GM21825 (cell line): ENCODE data around the gene DOCK9.

Source experiments
- ATAC-seq: cut with Tn5 transposase; IDR thresholded peaks from one replicate; pipeline ENCODE4 v1.9.1; 2021; ENCODE audit warnings: mild to moderate bottlenecking, moderate library complexity; ENCODE audit not compliant: unreplicated experiment

DOCK9 gene, protein sequence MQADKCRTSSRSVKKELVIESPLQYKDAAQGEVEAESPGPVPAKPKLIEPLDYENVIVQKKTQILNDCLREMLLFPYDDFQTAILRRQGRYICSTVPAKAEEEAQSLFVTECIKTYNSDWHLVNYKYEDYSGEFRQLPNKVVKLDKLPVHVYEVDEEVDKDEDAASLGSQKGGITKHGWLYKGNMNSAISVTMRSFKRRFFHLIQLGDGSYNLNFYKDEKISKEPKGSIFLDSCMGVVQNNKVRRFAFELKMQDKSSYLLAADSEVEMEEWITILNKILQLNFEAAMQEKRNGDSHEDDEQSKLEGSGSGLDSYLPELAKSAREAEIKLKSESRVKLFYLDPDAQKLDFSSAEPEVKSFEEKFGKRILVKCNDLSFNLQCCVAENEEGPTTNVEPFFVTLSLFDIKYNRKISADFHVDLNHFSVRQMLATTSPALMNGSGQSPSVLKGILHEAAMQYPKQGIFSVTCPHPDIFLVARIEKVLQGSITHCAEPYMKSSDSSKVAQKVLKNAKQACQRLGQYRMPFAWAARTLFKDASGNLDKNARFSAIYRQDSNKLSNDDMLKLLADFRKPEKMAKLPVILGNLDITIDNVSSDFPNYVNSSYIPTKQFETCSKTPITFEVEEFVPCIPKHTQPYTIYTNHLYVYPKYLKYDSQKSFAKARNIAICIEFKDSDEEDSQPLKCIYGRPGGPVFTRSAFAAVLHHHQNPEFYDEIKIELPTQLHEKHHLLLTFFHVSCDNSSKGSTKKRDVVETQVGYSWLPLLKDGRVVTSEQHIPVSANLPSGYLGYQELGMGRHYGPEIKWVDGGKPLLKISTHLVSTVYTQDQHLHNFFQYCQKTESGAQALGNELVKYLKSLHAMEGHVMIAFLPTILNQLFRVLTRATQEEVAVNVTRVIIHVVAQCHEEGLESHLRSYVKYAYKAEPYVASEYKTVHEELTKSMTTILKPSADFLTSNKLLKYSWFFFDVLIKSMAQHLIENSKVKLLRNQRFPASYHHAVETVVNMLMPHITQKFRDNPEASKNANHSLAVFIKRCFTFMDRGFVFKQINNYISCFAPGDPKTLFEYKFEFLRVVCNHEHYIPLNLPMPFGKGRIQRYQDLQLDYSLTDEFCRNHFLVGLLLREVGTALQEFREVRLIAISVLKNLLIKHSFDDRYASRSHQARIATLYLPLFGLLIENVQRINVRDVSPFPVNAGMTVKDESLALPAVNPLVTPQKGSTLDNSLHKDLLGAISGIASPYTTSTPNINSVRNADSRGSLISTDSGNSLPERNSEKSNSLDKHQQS (N-terminal part only)

DNA sequence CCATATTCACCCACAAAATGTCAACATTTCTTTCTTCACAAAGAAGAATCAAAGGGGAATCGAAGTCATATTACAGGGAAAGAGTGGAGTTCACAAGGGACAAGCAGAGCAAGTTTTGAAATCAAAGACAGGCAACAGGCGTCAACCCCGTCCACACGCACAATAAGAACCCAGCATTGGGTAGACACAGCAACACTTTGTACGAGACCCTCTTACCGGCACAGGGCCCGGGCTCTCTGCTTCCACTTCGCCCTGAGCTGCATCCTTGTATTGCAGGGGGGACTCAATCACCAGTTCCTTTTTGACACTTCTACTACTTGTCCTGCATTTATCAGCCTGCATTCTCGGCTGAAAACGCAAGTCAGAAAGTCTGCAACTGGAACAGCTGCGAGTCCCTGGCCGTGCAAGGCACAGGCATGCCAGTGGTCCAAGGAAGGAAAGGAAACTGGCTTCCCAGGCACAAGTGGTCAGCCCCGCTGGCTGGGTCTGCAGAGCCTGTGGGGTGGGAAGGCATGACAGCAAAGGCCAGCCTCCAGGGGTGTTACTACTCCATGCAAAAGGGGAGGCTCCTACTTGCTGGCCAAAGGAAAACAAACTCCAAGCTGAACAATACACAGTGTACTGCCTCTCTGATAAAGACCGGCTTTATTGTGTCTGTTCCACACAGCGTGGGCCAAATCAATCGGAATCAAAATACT lies at the start of gene DOCK9:
TSS of gene DOCK9 (minus strand) at position 497 of the 698 bp plus-strand sequence. CDS start at position 342, 155 bp downstream.
- no peak for ATAC-seq

DNA sequence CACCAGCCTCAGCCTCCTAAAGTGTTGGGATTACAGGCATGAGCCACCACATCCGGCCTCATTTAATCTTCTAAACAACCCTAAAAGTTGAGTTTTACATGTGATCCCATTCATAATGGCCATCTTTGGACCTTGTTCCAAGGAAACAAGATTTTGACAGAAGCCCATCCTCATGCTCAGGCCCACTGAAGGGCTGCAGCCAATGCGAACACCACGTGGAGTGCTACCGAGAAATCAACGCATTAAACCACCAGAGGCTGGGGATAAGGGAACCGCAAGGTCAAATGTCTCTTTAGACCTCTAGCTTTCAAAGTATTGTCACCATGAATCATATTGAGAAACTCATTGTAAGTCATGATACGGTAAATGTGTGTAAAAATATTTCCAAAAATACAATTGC lies 49.4 kb upstream of the DOCK9 start:
- ATAC-seq: no peak

DNA sequence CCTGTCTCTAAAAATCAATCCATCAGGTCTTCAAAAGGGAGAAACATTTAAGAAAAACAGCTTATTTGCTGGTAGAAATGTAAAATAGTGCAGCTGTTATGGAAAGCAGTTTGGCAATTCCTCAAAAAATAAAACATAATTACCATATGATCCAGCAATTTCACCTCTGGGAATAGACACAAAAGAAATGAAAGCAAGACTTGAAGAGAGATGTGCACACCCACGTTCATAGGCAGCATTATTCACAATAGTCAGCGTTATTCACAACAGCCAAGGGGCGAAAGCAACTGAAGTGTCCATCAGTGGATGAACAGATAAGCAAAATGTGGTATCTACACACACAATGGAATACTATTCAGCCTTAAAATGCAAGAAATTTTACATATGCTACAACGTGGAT lies 45.1 kb upstream of the DOCK9 start:
- no peak for ATAC-seq

DNA sequence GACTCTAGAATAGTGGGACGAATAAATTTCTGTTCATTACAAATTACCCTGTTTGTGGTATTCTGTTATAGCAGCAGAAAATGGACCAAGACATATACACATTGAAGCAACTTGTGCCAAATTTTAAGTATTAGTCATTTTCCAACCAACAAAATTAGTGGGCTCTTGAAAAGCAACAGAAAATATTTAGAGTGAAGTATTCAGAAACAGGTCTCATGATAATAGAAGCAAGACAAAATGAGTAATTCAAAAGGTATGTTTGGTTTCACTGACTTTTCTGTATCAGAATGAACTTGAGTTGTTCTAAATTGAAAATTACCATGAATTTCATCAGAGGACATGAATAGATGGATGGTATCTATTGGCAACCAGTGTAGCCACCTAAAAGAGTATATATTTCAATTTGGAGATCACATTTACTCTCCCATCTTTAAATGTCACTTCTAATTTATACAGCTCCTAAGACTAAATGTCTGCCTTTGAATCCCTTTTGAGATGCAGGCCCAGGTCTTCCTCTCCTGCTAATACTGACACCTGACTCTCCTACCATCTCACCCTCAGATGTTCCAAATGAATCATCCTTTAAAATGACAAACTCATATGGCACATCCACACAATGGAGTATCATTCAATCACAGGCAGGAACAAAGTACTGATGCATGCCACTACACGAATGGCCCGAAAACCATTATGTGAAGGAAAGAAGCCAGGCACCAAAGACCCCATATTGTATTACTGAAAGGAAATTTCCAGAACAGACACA lies 40.7 kb upstream of the DOCK9 start:
- ATAC-seq: no peak

DNA sequence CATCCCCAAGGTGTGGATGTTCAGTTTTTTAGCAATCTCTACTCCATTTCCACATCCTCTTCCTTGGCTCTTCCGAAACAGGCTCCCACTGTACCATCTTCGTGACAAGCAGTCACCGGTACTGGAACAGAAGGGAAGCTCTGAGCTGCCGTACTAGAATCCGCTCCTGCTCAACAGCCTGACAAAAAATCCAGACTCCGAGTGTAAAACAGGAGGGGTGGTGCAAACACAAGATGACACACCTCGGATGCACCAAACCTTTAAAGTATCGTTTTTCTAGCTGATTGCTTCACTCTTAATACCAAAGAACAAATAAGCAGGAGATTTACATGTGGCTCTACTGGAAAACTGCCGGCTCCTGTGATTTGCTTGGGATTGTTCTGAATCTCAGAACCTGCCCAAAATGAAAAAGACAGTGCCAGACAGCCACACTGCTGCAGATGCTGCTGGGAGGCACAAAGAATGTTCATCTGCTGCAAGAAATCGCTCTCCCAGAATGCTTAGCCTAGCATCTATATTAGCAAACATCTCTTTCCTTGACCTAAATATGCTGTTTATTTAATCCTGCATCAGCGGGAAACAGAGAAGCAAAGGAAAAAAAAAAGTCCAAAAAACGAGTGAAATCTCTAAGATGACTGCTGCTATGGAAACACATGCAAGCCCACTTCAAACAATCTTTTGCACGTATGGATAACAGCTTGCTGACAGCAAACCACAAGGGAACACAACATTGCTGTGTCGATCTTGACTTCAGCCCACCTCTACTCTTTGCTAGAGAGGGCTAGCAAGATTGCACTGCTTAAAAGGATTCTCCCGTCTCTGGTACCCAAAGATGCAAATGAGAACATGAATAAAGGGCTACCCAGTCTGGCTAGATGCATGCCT lies 38.0 kb upstream of the DOCK9 start:
- ATAC-seq: no peak

DNA sequence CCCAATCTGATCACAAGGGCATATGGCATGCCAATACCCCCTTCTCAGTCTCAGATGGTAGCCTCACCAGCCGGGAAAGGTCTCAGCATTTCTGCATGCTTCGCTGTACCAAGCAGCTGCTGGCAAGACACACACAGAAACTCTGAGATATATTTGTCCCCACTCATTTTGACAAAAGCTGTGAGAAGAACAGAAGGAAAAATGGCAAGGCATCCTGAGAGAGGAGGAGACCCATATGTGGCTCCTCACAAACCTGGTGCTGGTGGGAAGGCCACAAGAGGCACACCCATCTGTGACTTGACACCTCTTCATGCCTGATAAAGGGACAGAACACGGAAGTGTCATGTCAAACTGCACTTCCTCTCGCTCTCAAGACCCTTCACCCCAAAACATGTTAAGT lies 36.7 kb upstream of the DOCK9 start:
- no peak for ATAC-seq

DNA sequence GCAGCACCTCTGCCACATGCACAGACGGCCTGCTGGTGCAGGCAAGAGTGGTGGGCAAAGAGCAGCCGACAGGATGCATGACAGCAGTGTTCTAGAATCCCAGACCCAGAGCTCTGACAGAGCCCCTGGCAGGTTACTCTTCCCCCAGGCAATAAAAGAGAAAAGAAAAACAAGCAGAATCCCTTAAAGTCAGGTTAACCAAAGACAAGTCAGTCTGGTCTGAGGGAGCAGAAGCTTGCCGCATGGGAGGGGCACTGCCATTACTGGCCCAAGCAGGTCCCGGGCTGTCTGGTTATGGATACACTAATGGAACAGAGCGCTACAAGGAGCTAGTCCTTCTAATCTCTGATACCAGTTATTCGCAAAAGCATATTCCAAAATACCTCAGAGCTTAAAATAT lies 36.1 kb upstream of the DOCK9 start:
- no peak for ATAC-seq

DNA sequence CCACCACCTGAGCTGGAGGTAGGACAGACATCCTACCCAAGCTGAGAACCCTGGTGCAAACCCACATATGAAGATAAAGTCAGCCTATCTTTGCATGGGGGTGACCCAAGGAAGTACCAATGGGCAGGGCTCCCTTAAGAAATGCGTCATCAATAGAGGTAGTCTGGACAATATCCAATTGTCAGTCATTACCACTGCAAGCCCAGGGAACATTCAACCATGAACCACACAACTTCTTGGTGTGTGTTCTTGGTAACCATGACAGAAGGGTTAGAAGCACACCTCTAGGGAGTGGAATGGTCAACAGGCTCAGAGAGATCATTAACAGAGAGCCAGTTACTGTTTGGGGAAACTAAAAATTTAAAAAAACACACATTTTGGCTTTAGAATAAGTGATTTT lies 34.7 kb upstream of the DOCK9 start:
- no peak for ATAC-seq

DNA sequence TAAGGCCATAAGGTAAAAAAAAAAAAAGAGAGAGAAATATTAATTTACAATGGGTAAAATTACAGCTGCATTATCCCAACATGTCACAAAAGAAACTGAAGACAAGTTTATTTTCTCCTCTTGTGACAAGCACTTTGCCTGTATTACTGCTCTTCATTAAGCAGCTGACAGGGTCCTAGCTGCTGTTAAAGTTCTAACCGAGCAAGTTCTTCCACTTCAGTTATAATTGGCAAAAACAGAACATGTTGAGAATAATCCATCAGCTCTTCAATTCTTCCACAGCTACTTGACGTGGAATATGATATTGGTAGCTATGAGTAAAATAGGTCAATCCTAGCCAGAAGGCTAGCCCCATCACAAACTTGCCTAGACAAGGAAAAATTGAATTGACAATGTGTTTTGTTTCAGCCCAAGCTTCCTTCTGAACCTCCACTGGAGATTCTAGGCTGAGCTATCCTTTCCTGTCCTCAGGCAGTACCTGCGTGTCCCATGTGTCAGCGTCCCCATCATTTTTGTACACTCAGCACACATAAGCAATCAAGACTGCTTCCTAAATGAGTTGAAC lies 32.2 kb upstream of the DOCK9 start:
- ATAC-seq: no peak

DNA sequence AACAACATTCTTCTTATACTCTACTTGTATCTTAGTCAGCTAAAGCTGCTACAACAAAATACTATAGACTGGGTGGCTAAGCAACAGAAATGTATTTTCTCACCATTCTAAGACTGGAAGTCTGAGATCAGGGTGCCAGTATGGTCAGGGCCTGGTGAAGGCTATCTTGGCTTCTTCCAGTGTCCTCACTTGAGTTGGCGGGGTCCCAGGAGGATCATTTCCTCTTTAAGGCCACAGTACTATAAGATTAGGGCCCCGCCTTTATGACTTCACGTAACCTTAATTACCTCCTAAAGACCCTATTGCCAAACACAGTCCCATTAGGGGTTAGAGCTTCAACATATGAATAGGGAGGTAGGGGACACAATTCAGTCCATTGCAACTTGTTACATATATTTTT lies 30.7 kb upstream of the DOCK9 start:
- no peak for ATAC-seq

DNA sequence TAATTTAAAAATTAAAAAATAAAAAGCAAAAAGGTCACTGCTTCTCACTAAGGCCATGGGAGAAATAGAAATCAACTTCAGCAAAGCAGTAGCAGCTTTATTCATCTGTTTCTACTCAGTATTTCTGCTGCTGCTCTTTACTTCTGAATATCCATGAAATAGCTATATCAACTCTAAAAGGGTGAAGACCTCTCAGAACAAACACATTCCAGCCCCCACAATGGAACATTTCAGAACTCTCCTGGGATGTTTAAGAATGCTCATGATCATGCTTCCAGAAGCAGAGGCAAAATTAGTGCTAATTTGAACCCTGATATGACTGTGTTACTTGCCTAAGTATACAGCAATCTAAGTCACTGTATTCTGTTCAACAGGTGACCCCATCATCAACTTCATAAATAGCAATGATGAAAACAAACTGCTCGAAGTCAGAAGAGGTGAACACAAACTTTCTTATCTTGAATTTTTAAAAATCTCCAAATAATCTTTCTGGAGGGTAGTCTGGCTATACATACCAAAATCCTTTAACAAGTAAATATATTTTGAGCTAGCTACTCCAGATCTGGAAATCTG lies 29.6 kb upstream of the DOCK9 start:
- ATAC-seq: no peak

DNA sequence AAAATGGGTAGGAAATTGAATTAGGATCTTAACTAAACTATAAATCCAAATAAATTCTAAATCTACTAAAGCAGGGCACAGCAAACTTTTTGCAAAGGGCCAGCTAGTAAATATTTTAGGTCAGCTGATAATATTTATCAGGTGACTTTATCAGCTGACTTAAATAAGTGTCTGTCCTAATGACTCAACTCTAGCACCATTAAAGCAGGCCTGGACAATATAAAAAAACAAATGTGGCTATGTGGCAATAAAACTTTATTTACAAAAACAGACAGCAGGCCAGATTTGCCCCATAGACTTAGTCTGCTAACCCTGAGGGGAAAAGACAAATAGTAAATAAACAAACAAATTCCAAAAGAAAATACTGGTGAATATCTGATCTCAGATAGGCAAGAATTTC lies 27.7 kb upstream of the DOCK9 start:
- ATAC-seq: no peak

DNA sequence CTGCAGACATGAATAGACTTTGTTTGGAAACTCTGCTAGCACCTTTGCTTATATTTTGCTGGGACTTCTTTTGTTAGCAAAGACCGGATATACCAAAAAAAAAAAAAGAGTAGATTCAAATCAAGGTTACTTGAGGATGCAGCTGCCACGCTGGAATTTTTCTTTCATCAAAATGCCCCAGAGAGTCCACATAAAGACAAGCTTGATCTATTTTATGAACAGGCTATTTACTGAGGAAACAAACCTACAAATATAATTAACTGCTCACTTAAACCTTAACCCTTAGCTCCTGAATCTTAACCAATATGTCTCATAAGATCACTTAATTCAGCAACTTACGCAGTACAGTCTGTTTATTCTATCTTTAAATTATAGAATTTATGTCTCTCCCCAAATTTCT lies 27.1 kb upstream of the DOCK9 start:
- no peak for ATAC-seq

DNA sequence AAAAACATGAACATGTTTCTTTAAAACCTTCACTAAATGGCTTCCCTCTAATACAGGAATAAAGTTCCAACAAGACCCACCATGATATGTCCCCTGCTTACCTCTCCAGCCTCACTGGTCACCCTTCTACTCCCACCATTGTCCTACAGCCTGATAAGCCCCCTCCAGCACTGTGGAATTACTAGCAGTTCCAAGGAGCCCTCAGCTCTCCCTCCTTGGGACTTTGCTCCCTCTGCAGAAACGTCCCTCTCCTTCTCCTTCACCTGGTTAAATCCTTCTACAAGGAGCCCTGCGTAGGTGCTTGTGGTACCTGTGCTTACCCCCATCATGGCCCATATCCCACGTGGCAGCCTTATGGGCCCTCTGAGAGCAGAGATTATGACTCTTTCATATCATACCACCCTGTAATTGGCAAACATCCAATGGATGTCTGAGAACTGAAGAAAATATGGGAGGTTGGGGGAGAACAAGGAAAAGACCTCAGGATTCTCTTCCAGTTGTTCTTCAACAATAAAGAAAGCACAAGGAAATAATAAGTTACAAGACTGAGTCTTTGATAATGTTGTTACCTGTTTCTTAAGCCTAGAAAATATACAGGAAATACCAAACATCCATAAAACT lies 26.1 kb upstream of the DOCK9 start:
- ATAC-seq: no peak

DNA sequence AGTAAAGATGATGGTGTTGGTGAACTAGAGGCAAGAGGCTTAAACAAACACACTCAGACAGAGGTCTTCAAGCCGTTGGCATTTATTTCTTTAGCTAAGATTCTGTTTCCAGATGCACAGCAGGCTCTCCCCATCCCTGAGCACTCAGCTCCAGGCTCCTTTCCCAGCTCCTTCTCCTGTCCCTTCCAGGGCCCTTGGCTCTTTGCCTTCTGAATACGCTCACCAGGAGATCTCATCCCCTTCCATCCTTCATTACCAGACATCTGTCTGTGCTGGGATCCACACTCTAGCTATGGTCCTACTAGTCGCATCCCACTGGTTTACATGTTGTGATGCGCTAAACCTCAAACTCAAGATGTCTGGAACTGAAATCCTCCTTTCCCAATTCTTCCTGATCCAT lies 25.3 kb upstream of the DOCK9 start:
- ATAC-seq: no peak

DNA sequence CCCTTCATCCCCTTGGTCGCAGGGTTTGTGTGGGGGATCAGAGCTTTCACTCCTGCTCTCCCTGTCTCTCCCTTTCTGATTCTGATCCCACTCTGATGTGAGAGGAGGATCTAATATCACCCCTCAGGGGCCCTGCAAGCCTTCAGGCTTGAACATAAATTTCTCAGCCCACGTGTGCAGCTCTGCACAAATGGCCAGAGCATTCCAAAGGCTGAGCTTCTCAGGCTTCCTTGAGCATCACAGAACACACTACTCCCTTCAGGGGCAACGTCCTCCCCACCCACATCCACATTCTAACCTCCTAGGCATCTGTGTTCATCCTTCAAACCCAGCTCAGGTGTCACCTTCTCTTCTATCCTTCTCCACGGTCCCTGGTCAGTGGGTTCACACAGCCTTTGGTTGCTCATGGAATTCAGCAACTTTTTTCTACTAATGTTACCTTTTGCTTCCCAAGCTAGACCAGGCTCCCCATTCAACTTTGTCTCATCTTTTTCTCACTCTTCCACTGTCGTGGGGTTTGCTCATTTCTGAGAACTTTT lies 24.4 kb upstream of the DOCK9 start:
- ATAC-seq: no peak

DNA sequence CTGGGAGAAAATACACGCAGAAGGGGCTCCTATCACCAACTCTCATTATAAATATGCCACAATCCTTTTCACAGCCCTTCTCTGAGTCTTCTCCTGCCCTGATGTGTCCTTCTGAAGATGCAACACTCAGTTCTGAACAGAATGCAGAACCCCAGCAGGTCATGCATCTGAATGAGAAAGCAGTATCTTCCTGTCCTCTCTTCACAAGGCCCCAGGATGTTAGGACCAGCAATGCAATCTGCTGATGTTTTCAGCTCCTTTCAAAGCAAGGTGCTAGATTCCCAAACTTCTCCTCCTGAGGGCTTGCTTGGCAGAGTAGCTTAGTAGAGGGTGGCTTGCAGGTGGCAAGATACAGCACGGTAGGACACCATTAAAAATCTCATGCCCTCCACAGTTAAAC lies 22.3 kb upstream of the DOCK9 start:
- ATAC-seq: no peak

DNA sequence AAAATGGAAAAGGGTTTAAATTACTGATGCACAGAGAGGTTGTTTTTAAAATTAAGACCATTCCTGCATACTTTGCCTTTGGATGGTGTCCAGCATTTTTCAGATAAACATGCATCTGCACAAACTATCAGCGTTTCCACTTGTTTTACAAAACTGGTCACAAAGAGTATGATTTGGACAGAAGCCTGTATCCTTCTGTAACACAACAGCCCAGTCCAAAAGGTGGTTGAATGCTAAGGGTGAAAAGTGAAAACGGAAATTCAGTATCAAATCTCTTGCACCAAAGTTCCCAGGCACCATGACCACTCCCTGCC lies 21.7 kb upstream of the DOCK9 start:
- no peak for ATAC-seq
